HEK293 (cell line): ENCODE measurements around the gene SLIT1.

Experiments
- SP2 ChIP-seq: fragments of 450-650 bp; formaldehyde crosslinking; IDR thresholded peaks from 2 replicates; pipeline ENCODE4 v1.5.1; 2016; ENCODE audit warnings: missing biosample characterization, missing genetic modification characterization
- ZNF23 ChIP-seq: fragments of 450-650 bp; formaldehyde crosslinking; IDR thresholded peaks from 2 replicates; pipeline ENCODE4 v1.5.1; 2016; ENCODE audit warnings: missing biosample characterization, missing genetic modification characterization, borderline replicate concordance
- ZNF629 ChIP-seq: fragments of 450-650 bp; formaldehyde crosslinking; IDR thresholded peaks from 2 replicates; pipeline ENCODE4 v1.5.1; 2017; ENCODE audit warnings: missing biosample characterization, missing genetic modification characterization

GRCh38 chr10:97129666-97130065, 56.1 kb downstream of the SLIT1 start:
- TF ChIP-seq ZNF23 = no peak
- no peak for TF ChIP-seq ZNF629
- TF ChIP-seq SP2 (tag by site-specific recombination) = no peak
